Nephron (organoid): ENCODE data around the gene ATP13A3.
"Not testable (repeated sequence)": the region's sequence is repeated elsewhere in the genome, so short reads cannot be mapped to it uniquely, and the experiment has no call there.

ENCODE experiments used
- H3K27ac Mint-ChIP-seq, 3 experiments: 2 replicates each; pipeline ENCODE4 v1.8.0; 2020; ENCODE audit warnings: mixed read lengths in 3 of 3, mild to moderate bottlenecking in 2 of 3, moderate library complexity in 1 of 3
- H3K27me3 Mint-ChIP-seq: 2 replicates; pipeline ENCODE4 v1.8.0; 2021; ENCODE audit warnings: low read depth, mild to moderate bottlenecking, moderate library complexity, mixed read lengths
- H3K36me3 Mint-ChIP-seq: 2 replicates; pipeline ENCODE4 v1.8.0; 2020; ENCODE audit warnings: low read depth, mixed read lengths
- H3K4me1 Mint-ChIP-seq: 2 replicates; pipeline ENCODE4 v1.8.0; 2020; ENCODE audit warnings: mixed read lengths
- H3K4me3 Mint-ChIP-seq, 3 experiments: 2 replicates each; pipeline ENCODE4 v1.8.0; 2020; ENCODE audit warnings: mild to moderate bottlenecking in 3 of 3, mixed read lengths in 3 of 3, moderate library complexity in 2 of 3
- H3K9me3 Mint-ChIP-seq: 2 replicates; pipeline ENCODE4 v1.8.0; 2020; ENCODE audit warnings: mixed read lengths
- TF ChIP-seq, protein P1 (sequence below), 3 experiments: fragments of 200-600 bp; sonication (generic); IDR thresholded peaks; one replicate each; pipeline ENCODE4 v1.5.0; 2021; ENCODE audit warnings: antibody characterized with exemption in 3 of 3; ENCODE audit not compliant: unreplicated experiment in 3 of 3

The ATP13A3 gene

GRCh38 chr3:194486540-194487288, at the start of gene ATP13A3:
TSS of gene ATP13A3 (minus strand) at chr3:194487002. CDS start at chr3:194462190, 24,812 bp downstream.
- H3K9me3 Mint-ChIP-seq = no peaks in the 10 kb centered on the region
- H3K4me1 Mint-ChIP-seq = peaks cover 35% of the 10 kb centered on the region
- peak within 1 kb of the TSS; percentile 78 to 92 (median 90) for H3K27ac Mint-ChIP-seq
- peaks cover 8% of the 10 kb centered on the region for H3K36me3 Mint-ChIP-seq
- peaks cover 4% of the 10 kb centered on the region for H3K27me3 Mint-ChIP-seq
- TF ChIP-seq, protein P1, sequence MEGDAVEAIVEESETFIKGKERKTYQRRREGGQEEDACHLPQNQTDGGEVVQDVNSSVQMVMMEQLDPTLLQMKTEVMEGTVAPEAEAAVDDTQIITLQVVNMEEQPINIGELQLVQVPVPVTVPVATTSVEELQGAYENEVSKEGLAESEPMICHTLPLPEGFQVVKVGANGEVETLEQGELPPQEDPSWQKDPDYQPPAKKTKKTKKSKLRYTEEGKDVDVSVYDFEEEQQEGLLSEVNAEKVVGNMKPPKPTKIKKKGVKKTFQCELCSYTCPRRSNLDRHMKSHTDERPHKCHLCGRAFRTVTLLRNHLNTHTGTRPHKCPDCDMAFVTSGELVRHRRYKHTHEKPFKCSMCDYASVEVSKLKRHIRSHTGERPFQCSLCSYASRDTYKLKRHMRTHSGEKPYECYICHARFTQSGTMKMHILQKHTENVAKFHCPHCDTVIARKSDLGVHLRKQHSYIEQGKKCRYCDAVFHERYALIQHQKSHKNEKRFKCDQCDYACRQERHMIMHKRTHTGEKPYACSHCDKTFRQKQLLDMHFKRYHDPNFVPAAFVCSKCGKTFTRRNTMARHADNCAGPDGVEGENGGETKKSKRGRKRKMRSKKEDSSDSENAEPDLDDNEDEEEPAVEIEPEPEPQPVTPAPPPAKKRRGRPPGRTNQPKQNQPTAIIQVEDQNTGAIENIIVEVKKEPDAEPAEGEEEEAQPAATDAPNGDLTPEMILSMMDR (IDR thresholded peaks at IDR 0.05; ENCODE audit: unreplicated experiment in 3 of 3) = no peak
- peak within 1 kb of the TSS; percentile 91 to 96 (median 95) for H3K4me3 Mint-ChIP-seq

- not testable (repeated sequence) for H3K4me3 Mint-ChIP-seq, H3K36me3 Mint-ChIP-seq, H3K27ac Mint-ChIP-seq, H3K27me3 Mint-ChIP-seq
- Mint-ChIP-seq H3K9me3 (peaks cover 32% of the 10 kb centered on the region), H3K4me1 (peaks cover 11% of the 10 kb centered on the region)
Observed at GRCh38 chr3:194535199-194535598, 48.4 kb upstream of the ATP13A3 start.

- Mint-ChIP-seq H3K36me3 (no peaks in the 10 kb centered on the region), H3K4me1 (peaks cover 11% of the 10 kb centered on the region), H3K27me3 (peaks cover 8% of the 10 kb centered on the region), H3K4me3 (no peak overlapping the region), H3K9me3 (peaks cover 32% of the 10 kb centered on the region), H3K27ac (no peak overlapping the region)
- TF ChIP-seq, protein P1 (IDR thresholded peaks at IDR 0.05; ENCODE audit: unreplicated experiment in 3 of 3) = no peak
Observed at GRCh38 chr3:194534243-194534642, 47.4 kb upstream of the ATP13A3 start.

- Mint-ChIP-seq H3K9me3 (peaks cover 32% of the 10 kb centered on the region), H3K4me1 (peaks cover 6% of the 10 kb centered on the region), H3K27ac (no peak overlapping the region), H3K36me3 (no peaks in the 10 kb centered on the region), H3K4me3 (no peak overlapping the region), H3K27me3 (peaks cover 8% of the 10 kb centered on the region)
- TF ChIP-seq, protein P1 (IDR thresholded peaks at IDR 0.05; ENCODE audit: unreplicated experiment in 3 of 3) = no peak
Observed at GRCh38 chr3:194532591-194532990, 45.8 kb upstream of the ATP13A3 start.

DNA sequence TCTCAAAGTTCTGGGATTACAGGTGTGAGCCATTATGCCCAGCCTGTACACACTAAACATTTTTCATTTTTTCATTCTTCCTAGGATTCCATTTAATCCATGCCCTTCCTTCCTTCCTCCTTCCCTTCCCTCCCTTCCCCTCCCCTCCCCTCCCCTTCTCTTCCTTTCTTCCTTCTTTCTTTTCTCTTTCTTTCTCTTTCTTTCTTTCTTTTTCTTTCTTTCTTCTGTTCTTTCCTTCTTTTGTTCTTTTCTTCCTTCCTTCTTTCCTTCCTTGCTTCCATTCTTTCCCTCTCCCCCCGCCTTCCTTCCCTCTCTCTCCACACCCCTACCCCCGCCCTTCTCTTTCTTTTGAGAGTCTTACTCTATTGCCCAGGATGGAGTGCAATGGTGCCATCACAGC, 40.9 kb upstream of the ATP13A3 start:
- TF ChIP-seq, protein P1 (IDR thresholded peaks at IDR 0.05; ENCODE audit: unreplicated experiment in 3 of 3) = no peak
- H3K4me1 Mint-ChIP-seq = no peaks in the 10 kb centered on the region
- H3K36me3 Mint-ChIP-seq = no peaks in the 10 kb centered on the region
- peaks cover 9% of the 10 kb centered on the region for H3K27me3 Mint-ChIP-seq
- no peak overlapping the region for H3K27ac Mint-ChIP-seq
- peaks cover 18% of the 10 kb centered on the region for H3K9me3 Mint-ChIP-seq
- H3K4me3 Mint-ChIP-seq = no peak overlapping the region

- Mint-ChIP-seq H3K36me3 (no peaks in the 10 kb centered on the region), H3K27me3 (peaks cover 9% of the 10 kb centered on the region), H3K4me3 (no peak overlapping the region), H3K4me1 (peaks cover under 1% of the 10 kb centered on the region), H3K27ac (no peak overlapping the region), H3K9me3 (peaks cover 14% of the 10 kb centered on the region)
- TF ChIP-seq, protein P1 (IDR thresholded peaks at IDR 0.05; ENCODE audit: unreplicated experiment in 3 of 3) = no peak
Observed at GRCh38 chr3:194526164-194526563, 39.4 kb upstream of the ATP13A3 start.
